HG03066 (cell line): ENCODE measurements around the gene ABCA3.
A peak's percentile ranks its signal among the peaks of the same experiment; 100 is the strongest.

Source experiments
- ATAC-seq: cut with Tn5 transposase; IDR thresholded peaks from one replicate; pipeline ENCODE4 v1.9.1; 2021; ENCODE audit warnings: low read depth; ENCODE audit not compliant: unreplicated experiment

The ABCA3 gene

GRCh38 chr16:2319606-2320005, 20.9 kb downstream of the ABCA3 start:
- ATAC-seq: no peak

GRCh38 chr16:2317231-2318020, 23.1 kb downstream of the ABCA3 start:
- ATAC-seq: no peak

DNA sequence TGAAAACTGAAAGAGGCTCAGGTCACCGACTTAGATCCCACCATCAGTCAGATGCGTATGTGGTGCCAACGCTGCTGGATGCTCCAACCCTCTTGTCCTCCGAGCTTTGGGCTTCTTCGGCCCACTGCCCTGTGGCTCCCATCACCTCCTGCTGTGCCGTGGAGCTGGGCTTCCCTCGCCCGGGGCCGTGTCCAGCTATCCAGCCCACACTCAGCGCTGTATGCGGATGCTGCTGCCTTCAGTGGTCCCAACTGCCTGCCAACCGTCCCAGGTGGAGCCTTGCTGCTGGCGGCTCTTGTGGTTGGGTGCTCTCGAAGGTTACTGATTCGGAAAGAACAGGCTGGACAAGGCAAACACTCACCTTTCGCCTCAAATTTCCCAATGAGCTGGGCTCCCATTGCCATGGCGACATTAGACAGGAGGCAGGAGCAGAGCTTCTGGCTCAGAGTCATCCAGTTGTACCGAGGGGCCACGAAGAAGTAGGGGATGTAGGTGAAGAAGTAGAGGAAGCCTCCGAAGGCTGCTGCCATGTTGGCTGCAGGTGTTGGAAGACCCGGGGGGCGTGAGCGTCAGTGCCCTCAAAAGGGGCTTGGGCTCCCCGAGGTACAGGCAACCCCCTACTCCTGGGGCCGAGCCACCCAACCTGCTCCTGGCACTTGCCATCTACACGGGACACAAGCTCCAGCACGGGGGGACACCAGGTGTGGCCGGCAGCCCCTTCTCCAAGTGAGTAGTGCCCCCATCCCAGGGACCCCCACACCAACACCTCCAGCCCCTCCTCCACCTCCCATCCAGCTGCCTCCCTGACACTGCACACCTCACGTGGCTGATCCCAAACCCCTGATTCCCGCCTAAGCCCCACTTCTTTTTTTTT, 32.2 kb downstream of the ABCA3 start:
- ATAC-seq: no peak

DNA sequence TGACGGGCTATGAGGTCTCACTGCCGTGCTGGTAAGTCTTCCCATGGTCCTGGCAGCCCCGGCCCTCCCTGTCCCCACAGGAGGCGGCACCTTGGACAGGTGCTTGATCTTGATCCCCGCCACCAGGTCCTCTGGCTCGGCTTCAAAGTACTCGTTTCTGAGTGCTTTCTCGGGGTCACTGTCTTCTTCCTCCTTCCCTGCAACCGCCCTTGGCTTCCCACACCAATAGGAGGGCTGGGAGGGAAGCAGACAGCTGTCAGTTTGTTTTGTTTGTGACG, 40.7 kb downstream of the ABCA3 start:
- no peak for ATAC-seq

DNA sequence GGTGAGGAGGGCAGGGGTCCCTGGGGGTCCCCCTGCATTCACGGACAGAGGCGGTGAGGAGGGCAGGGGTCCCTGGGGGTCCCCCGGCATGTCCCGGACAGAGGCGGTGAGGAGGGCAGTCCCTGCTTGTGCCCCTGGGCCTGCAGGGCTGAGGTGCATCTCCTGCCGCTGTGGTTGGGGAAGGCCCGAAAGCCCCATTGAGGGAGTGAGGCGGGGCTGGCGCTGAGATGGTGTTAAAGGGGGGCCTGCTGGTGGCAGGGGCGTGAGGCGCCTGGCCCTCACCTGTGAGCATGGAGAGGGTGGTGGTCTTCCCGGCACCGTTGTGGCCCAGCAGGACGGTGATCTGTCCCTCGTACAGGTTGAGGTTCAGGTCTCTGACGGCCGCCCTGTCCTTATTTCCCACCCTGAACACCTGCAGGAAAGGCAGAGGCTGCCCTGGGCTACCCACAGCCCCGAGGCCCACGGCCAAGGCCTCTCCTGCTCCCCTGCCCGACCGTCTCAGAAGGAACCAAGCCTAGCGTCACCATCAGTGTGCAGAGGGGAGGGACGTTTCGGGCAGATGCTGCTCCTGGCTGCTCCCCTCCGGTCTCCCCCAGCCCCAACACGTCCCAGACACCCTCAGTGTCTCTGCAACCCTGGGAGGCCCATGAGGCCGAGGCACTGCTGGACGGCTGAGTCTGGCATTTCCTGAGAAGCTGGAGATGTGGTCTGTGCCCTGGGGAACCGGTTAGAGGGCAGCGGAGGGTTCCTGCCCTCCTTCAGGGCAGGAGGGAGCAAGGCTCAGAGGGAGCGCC, 41.2 kb downstream of the ABCA3 start:
- ATAC-seq: no peak

DNA sequence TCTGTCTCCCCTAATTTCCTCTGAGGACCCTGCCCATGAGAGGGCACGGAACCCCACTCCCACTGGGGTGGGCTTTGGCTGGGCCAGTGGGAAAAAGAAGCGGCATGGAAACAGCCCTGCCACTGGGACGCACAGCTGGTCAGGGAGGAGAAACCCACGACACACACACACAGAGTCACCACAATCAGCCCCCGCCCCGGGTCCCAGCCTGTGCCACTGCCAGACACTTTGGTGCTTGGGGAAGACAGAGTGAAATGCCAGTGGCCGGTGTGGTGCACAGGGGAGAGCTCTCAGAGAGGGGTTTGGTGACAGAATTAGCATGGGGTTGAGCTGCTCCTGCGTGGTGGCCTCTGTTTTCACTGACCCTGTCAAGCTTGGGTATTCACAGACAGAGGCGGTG, 41.9 kb downstream of the ABCA3 start:
- no peak for ATAC-seq

GRCh38 chr16:2297506-2297860, 43.0 kb downstream of the ABCA3 start:
- ATAC-seq: no peak

- ATAC-seq: no peak
These were observed 43.6 kb downstream of the ABCA3 start for GRCh38 chr16:2296661-2297505.

DNA sequence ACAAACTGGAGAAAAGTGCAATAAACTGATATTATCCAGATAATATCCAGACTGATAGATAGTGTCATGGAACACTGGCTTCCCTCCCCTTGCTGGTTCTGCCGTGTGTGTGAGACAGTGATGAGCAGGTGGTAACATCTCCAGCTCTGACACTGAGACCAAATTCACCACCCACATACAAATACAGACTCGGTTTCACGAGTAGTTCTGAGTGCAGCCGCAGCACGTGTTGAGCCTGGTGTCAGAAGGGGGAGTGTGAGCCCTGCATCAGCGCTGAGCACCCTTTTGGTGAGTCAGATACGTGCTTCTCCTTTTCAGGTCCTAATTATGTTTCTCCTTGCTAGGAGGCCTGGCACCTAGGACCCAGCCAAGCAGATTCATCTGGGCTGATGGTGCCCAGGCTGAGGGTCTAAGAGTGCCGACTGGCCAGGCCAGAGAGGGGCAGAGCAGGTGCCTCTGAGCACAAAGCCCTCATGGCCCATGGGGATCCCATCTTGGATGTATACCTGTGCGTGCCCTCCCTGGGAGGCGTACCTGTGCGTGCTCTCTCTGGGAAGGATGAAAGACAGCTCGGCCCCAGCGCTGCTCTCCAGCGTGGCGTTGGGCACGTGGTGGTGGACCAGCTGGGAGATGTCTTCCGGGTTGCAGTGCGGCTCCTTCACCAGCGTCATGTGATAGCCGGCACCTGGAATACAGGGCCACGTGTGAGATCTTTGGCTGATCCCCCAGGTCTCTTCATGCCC, 45.3 kb downstream of the ABCA3 start:
- peak; percentile 83 for ATAC-seq

- ATAC-seq: no peak
These were observed 48.3 kb downstream of the ABCA3 start for GRCh38 chr16:2292221-2292620.

DNA sequence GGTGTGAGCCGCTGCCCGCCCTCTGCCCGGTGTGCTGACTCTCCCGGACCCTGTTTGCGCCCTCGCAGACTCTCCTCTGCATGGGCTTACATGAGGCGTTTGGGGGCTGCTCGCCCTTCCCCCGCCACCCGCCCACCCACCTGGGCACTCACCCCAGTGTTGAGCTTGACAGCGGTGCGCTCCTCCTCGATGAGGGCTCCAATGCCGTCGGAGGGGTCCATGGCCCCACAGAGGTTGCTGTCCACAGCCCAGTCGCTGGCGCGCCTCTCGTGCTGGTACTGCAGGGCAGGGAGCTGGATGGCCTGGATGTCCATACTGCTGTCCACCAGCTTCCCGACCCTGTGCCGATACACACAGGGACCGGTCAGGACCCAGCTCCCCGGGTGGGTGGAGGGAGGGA, 51.2 kb downstream of the ABCA3 start:
- ATAC-seq: no peak

- no peak for ATAC-seq
These were observed 51.8 kb downstream of the ABCA3 start for GRCh38 chr16:2288726-2289125.

GRCh38 chr16:2287916-2288547, 52.5 kb downstream of the ABCA3 start:
- ATAC-seq: no peak

- no peak for ATAC-seq
These were observed 54.0 kb downstream of the ABCA3 start for GRCh38 chr16:2286550-2286949.

DNA sequence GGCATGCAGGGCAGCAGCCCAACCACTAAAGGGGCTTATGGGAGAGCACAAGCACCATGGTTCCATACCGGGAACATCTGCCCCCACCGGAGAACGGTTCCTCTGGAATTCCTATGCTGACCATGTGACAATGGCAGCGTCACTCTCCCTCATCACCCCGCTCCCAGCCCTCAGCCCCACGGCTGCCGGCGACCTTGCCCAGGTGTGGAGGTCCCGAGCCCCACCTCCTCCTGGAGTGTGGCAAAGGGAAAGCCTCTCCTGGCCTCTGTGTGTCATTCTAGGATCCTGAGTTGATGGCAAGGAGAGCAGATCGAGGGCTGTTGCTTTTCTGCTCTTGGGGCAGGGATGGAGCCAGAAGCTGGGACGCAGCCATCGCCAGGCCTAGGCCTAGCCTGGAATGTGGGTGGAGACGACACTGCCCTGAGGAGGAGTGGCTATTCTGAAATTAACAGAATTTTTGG, 54.8 kb downstream of the ABCA3 start:
- ATAC-seq: no peak

GRCh38 chr16:2284797-2285576, 55.5 kb downstream of the ABCA3 start:
- ATAC-seq: no peak

- no peak for ATAC-seq
These were observed 56.3 kb downstream of the ABCA3 start for GRCh38 chr16:2284001-2284770.
